Stimulated activated CD4-positive, alpha-beta T cell treated with anti-CD3 and anti-CD28 coated beads, Interleukin-4, amount 100 ng/mL, for 1 hour (primary cell): ENCODE measurements around the gene ACACB.

Experiments
- DNase-seq: peaks from one replicate; pipeline ENCODE4 v3.0.0-alpha.2; 2020

ACACB gene

GRCh38 chr12:109286652-109287051, 170.3 kb downstream of the ACACB start:
- no peak for DNase-seq

GRCh38 chr12:109287181-109287580, 170.8 kb downstream of the ACACB start:
- DNase-seq: no peak

GRCh38 chr12:109287811-109288469, 171.6 kb downstream of the ACACB start:
- DNase-seq: no peak

GRCh38 chr12:109288571-109288970, 172.2 kb downstream of the ACACB start:
- DNase-seq: no peak

GRCh38 chr12:109289004-109289403, 172.6 kb downstream of the ACACB start:
- no peak for DNase-seq

GRCh38 chr12:109289551-109289950, 173.2 kb downstream of the ACACB start:
- DNase-seq: no peak

GRCh38 chr12:109290061-109290460, 173.7 kb downstream of the ACACB start:
- no peak for DNase-seq

GRCh38 chr12:109291117-109291516, 174.7 kb downstream of the ACACB start:
- DNase-seq: no peak

- no peak for DNase-seq
Measured at GRCh38 chr12:109291521-109292341, 175.3 kb downstream of the ACACB start.

- DNase-seq: no peak
Measured at GRCh38 chr12:109292342-109292711, 175.9 kb downstream of the ACACB start.

- DNase-seq: no peak
Measured at GRCh38 chr12:109293106-109293505, 176.7 kb downstream of the ACACB start.

GRCh38 chr12:109294286-109294796, 178.0 kb downstream of the ACACB start:
- no peak for DNase-seq

- no peak for DNase-seq
Measured at GRCh38 chr12:109295764-109296425, 179.5 kb downstream of the ACACB start.

GRCh38 chr12:109296431-109296830, 180.0 kb downstream of the ACACB start:
- no peak for DNase-seq

- DNase-seq: no peak
Measured at GRCh38 chr12:109299849-109300248, 183.5 kb downstream of the ACACB start.

GRCh38 chr12:109301643-109302168, 185.3 kb downstream of the ACACB start:
- DNase-seq: no peak

GRCh38 chr12:109302358-109302757, 186.0 kb downstream of the ACACB start:
- no peak for DNase-seq

GRCh38 chr12:109302770-109303169, 186.4 kb downstream of the ACACB start:
- no peak for DNase-seq

GRCh38 chr12:109304485-109304884, 188.1 kb downstream of the ACACB start:
- no peak for DNase-seq

GRCh38 chr12:109305547-109305946, 189.2 kb downstream of the ACACB start:
- DNase-seq: no peak

GRCh38 chr12:109307051-109307450, 190.7 kb downstream of the ACACB start:
- no peak for DNase-seq

- DNase-seq: peak; percentile 7
Measured at GRCh38 chr12:109308534-109309380, 192.4 kb downstream of the ACACB start, which contains the start of gene FOXN4. FOXN4 (minus strand) TSS chr12:109309284; CDS start chr12:109308321, 963 bp downstream.
